ENCODE results near the gene NTN5. TPM values are rescaled to one million over a fixed set of nuclear protein-coding genes. Genes with fewer than 3 reads are reported as not detected.

The NTN5 gene
- polyA plus RNA-seq, 3 donors: 0.47 to 0.96 (median 0.94) TPM

DNA sequence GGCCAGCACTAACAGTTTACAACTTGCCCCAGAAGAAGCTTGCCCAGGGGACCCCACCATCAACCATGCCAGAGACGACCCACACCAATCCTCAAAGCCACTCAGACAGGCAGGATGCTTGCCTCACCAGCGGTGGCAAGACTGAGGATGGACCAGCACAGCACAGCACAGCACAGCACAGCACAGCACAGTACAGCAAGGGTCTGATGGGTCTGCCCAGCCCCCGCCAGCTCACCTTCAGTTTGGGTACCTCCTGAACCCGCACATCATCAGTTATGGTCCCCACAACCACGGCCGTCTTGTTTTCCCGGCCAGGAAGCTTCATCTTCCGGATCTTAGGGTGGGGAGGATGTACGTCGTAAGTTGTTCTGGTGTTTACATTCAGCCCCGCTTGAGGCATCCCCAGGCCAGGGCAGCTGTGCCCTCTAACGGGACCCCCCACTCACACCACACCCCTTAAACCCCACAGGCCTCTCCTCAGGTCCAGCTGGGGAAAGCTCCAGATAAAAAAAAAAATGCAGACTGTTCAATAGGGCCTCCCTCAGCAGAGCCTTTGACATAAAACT, 56.2 kb downstream of the NTN5 start:
- no peak for DNase-seq (ENCODE audit: low read depth in 3 of 3, low spot score in 2 of 3)

DNA sequence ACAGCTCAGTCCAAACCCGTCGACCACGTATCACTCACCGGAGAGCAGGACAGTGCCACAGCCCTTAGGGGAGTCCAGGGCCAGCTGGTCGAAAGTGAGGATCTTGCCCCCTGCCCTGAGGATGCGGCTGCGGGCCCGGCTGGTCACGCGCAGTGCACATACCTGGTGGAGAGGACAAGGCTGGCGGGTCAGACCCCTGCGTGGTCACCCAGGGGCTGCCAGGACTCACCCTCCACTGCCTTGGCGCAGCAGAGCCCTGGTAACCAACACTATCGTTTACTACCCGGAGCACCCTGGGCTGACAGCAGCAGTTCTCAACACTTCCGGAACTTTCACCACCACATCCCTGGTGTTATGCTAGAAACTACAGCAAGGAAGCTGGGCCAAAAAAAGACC, 56.8 kb downstream of the NTN5 start:
- DNase-seq (ENCODE audit: low read depth in 3 of 3, low spot score in 2 of 3): no peak

DNA sequence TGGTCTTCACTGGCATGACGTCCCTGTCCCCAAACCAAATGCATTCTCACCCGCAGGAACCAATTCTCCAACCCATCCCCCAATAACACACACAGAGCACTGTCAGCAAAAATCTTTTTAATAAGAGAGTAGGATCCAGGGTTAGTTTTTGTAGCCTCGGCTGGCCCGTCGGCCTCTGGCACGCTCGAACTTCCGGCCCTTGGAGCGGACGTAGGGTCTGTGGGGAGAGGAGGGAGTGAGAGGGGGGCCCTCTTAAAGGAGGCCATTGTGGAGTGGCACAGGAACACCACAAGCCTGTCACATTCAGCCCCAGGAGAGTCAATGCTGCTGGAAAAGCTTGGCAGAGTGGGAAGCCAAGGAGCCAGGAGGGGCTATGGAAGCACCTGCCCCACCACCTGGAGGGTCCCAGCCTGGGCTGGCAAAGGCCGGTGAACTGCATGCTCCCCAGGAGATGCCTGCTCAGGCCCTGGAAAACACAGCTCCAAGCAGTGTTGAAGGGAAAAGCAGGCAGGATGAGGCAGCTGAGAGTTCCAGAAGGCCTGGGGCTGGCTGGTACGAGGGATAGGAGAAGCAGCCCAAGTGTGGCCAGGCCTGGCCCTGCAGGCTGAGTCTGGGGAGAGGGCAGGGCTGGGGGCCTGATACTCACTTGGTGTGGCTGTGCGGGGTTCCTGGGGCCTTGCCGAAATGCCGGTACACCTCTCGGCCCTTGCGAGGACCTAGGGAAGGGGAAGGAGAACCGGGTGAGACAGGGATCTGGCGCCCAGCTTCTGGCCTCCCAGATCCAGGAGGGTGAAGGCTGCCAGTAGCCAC, 57.4 kb downstream of the NTN5 start:
- no peak for DNase-seq (ENCODE audit: low read depth in 3 of 3, low spot score in 2 of 3)

DNA sequence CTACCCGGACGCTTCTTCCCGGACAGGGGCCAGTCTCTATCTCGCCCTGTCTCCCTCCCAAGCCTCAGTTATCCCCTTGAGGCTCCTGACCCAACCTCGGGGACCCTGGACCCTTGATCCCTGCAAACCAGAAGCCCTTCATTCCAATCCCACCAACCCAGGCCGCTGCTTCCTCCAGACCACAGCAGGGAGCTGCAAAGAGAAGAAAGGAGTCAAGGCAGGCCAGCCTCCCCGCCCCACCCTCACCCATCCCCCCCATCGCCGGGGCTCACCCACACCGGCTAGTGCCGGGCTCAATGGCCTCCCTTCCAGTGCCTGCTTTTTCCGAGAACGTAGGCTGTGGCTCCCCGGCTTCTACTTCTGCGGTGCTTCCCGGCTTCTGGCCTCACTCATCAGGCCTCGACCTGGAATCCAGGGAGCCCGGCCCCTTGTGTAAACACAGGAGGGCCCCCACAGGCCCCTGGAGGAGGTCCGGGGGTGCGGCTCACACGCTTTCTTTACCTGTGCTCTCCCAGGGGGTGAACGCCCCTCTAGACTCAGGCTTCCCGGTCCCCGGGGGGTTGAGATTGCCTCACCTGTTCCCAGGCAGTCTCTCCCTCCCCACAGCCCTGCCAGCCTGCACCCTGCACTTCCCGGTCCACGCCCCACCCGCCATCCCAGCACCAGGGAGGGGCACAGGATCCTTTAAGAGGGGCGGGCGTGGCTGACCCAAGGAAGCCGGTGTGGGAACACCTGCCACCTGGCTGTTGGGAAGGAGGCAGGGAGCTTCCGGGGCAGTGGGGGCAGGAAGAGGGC, 58.2 kb downstream of the NTN5 start, which contains the start of gene FAM83E:
FAM83E (minus strand) TSS at position 641 of the 795 bp plus-strand sequence. CDS start 1,704 bp downstream, outside the sequence.
- DNase-seq (ENCODE audit: low read depth in 3 of 3, low spot score in 2 of 3): no peak

DNA sequence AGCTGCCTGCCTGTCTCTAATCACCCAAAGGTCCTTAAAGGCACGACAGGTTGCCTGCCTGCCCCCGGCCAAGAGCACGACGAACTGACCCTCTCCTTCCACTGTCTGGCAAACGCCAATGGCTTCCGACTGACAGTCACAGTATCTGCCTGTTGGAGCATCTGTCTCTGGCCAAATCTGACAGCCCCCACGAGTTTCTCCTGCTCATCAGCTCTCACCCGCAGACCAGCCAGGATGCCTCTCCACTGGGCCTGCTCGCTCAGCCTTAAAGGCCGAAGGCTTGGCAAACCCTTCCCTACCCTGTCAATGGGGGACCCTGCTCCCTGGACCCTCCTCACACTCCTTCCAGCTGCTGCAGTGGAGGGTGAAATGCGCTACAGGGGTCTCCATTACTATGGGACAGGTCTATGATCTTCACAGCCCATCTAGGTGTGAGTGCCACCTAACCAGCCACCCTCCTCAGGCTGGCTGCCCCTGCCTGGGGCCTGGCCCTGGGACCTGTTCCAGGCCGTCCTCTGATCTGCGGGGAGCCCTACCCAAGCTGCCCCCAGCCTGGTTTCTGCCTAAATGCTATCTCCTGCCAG, 58.9 kb downstream of the NTN5 start:
- no peak for DNase-seq (ENCODE audit: low read depth in 3 of 3, low spot score in 2 of 3)

DNA sequence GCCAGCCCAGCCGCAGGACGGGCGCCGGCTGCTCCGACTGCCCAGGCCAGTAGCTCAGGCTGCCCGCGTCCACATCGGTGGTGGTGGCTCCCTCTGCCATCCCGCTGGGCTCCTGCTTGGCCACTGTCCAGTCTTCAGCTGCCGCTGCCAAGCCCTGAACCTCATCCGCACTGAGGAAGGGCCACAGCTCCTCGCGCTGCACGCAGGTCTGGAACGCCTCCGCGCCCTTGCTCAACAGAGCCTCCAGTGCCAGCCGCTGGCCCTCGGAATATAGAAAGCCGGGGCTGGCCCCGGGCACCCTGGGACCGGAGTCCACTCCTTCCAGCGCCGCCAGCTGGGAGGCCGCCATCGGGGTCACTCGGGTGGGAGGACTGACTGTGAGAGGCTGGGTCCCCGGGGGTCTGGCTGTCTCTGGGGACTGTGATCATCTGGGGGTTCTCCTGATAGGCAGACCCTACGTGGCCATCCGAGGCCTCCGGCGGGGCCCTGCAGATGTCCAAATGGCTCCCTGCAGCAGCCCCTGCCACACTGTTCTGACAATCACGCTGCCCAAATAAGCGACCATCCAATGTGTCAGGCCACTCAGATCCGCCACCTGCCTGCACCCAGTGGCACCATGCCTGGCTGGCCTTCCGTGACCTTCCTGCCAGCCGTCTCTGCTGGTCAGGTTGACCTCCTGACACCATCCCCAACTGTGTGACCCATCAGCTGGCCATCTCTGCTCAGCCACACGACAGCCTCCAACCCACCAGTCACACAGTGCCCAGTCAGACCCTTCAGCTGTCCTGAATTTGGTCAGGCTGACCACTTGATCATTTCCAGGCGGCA, 59.6 kb downstream of the NTN5 start:
- DNase-seq (ENCODE audit: low read depth in 3 of 3, low spot score in 2 of 3): no peak

DNA sequence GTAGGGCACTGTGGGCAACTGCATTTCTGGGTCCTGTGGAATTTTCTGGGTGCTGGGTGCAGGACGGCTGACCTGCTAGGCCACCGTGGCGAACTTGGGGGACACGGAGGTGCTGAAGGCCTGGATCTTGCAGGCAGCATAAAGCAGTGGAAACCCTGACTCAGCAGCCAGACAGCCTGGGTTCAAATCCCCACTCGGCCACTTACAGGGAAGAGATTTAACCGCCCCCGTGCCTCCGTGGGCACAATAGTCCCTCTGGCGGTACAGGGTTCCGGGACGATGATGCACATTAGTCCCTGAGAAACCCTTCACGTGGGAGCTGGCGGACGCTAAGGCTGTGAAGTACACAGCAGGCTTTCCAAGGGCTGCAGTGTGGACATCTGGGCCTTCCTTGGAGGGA, 60.9 kb downstream of the NTN5 start:
- DNase-seq (ENCODE audit: low read depth in 3 of 3, low spot score in 2 of 3): no peak

Other genes starting within 250 kb of the NTN5 start
- 10 to 100 TPM; 19.8 to 24.8 (median 24.0) TPM for gene GRWD1, start 227.0 kb downstream of the NTN5 start, polyA plus RNA-seq (ENCODE audit: insufficient read length in 3 of 3)
- under 1 TPM; 0.55 to 0.67 (median 0.61) TPM for gene KCNJ14, start 217.4 kb downstream of the NTN5 start, polyA plus RNA-seq (ENCODE audit: insufficient read length in 3 of 3)
- gene CYTH2, start 203.6 kb downstream of the NTN5 start, polyA plus RNA-seq (ENCODE audit: insufficient read length in 3 of 3): 10 to 100 TPM; 74.8 to 80.7 (median 80.1) TPM
- 1 to 10 TPM; 1.2 to 2.3 (median 2.1) TPM for gene LMTK3, start 161.2 kb downstream of the NTN5 start, polyA plus RNA-seq (ENCODE audit: insufficient read length in 3 of 3)
- under 1 TPM; 0.23 to 0.29 (median 0.24) TPM for gene SULT2B1, start 120.8 kb downstream of the NTN5 start, polyA plus RNA-seq (ENCODE audit: insufficient read length in 3 of 3)
- gene SPACA4, start 66.3 kb downstream of the NTN5 start, polyA plus RNA-seq (ENCODE audit: insufficient read length in 3 of 3): not detected
- under 1 TPM; 0.49 to 0.99 (median 0.98) TPM for gene FAM83E, start 57.9 kb downstream of the NTN5 start, polyA plus RNA-seq (ENCODE audit: insufficient read length in 3 of 3)
- 1,000 to 10,000 TPM; 1,053 to 1,199 (median 1,085) TPM for gene RPL18, start 53.8 kb downstream of the NTN5 start, polyA plus RNA-seq (ENCODE audit: insufficient read length in 3 of 3)
- 10 to 100 TPM; 15.9 to 24.6 (median 17.8) TPM for gene SPHK2, start 53.5 kb downstream of the NTN5 start, polyA plus RNA-seq (ENCODE audit: insufficient read length in 3 of 3)
- 10 to 100 TPM in 2 of 3 donors, 1 to 10 TPM in 1; 9.3 to 11.0 (median 10.5) TPM for gene DBP, start 35.6 kb downstream of the NTN5 start, polyA plus RNA-seq (ENCODE audit: insufficient read length in 3 of 3)
- gene CA11, start 26.8 kb downstream of the NTN5 start, polyA plus RNA-seq (ENCODE audit: insufficient read length in 3 of 3): 10 to 100 TPM; 21.9 to 23.6 (median 22.9) TPM
- gene FUT2, start 23.0 kb upstream of the NTN5 start, polyA plus RNA-seq (ENCODE audit: insufficient read length in 3 of 3): 1 to 10 TPM in 2 of 3 donors, under 1 TPM in 1; 0.96 to 2.6 (median 1.9) TPM
- gene MAMSTR, start 46.7 kb upstream of the NTN5 start, polyA plus RNA-seq (ENCODE audit: insufficient read length in 3 of 3): 1 to 10 TPM; 4.1 to 5.2 (median 4.5) TPM
- 10 to 100 TPM; 11.5 to 12.2 (median 11.8) TPM for gene RASIP1, start 67.6 kb upstream of the NTN5 start, polyA plus RNA-seq (ENCODE audit: insufficient read length in 3 of 3)
- under 1 TPM in 2 of 3 donors, not detected in 1; 0.18 to 0.40 TPM for gene IZUMO1, start 73.9 kb upstream of the NTN5 start, polyA plus RNA-seq (ENCODE audit: insufficient read length in 3 of 3)
- gene FUT1, start 79.6 kb upstream of the NTN5 start, polyA plus RNA-seq (ENCODE audit: insufficient read length in 3 of 3): 1 to 10 TPM; 3.0 to 3.4 (median 3.0) TPM
- not detected for gene FGF21, start 82.5 kb upstream of the NTN5 start, polyA plus RNA-seq (ENCODE audit: insufficient read length in 3 of 3)
- 10 to 100 TPM; 28.5 to 34.9 (median 28.8) TPM for gene BCAT2, start 138.0 kb upstream of the NTN5 start, polyA plus RNA-seq (ENCODE audit: insufficient read length in 3 of 3)
- gene HSD17B14, start 163.5 kb upstream of the NTN5 start, polyA plus RNA-seq (ENCODE audit: insufficient read length in 3 of 3): 10 to 100 TPM; 24.0 to 30.9 (median 27.9) TPM
- gene PLEKHA4, start 195.6 kb upstream of the NTN5 start, polyA plus RNA-seq (ENCODE audit: insufficient read length in 3 of 3): 10 to 100 TPM; 17.4 to 19.8 (median 17.6) TPM
- 10 to 100 TPM; 34.7 to 48.1 (median 35.8) TPM for gene PPP1R15A, start 199.4 kb upstream of the NTN5 start, polyA plus RNA-seq (ENCODE audit: insufficient read length in 3 of 3)
- gene TULP2, start 225.7 kb upstream of the NTN5 start, polyA plus RNA-seq (ENCODE audit: insufficient read length in 3 of 3): 1 to 10 TPM in 1 of 3 donors, under 1 TPM in 2; 0.72 to 1.9 (median 0.93) TPM
- gene NUCB1, start 227.3 kb upstream of the NTN5 start, polyA plus RNA-seq (ENCODE audit: insufficient read length in 3 of 3): 100 to 1,000 TPM; 229 to 276 (median 263) TPM

Data from right renal cortex interstitium (tissue), 3 donors.